Neuronal stem cell (in vitro differentiated cells): ENCODE results near the gene MAML1.

Experiments
- DNase-seq: peaks from one replicate; pipeline ENCODE4 v3.0.0-alpha.2; 2013; ENCODE audit warnings: low spot score
- H2AFZ ChIP-seq: one replicate; pipeline ENCODE4 v1.6.1; 2013; ENCODE audit warnings: mild to moderate bottlenecking, low read length, inconsistent platforms
- H2AK5ac ChIP-seq: 2 replicates; pipeline ENCODE4 v1.6.1; 2013; ENCODE audit warnings: low read depth, mild to moderate bottlenecking, inconsistent platforms, low read length, moderate library complexity, mixed read lengths
- H2BK120ac ChIP-seq: 2 replicates; pipeline ENCODE4 v1.6.1; 2013; ENCODE audit warnings: low read depth, mild to moderate bottlenecking, inconsistent platforms, low read length, moderate library complexity, mixed read lengths
- H2BK12ac ChIP-seq: one replicate; pipeline ENCODE4 v1.6.1; 2013; ENCODE audit warnings: low read length, inconsistent platforms
- H2BK15ac ChIP-seq: 2 replicates; pipeline ENCODE4 v1.6.1; 2013; ENCODE audit warnings: mild to moderate bottlenecking, low read length, inconsistent platforms, mixed read lengths
- H2BK5ac ChIP-seq: one replicate; pipeline ENCODE4 v1.6.1; 2013; ENCODE audit warnings: inconsistent platforms, mild to moderate bottlenecking, low read length, moderate library complexity
- H3K14ac ChIP-seq: one replicate; pipeline ENCODE4 v1.6.1; 2013; ENCODE audit warnings: low read length, inconsistent platforms
- H3K18ac ChIP-seq: 2 replicates; pipeline ENCODE4 v1.6.1; 2013; ENCODE audit warnings: low read length, inconsistent platforms
- H3K23ac ChIP-seq: 2 replicates; pipeline ENCODE4 v1.6.1; 2013; ENCODE audit warnings: low read depth, mild to moderate bottlenecking, mixed read lengths, low read length, inconsistent platforms; ENCODE audit not compliant: poor library complexity
- H3K27ac ChIP-seq: replicated peaks from 3 replicates; pipeline ENCODE4 v1.5.1; 2013; ENCODE audit warnings: low read length, inconsistent platforms
- H3K27me3 ChIP-seq, 3 experiments: 2 replicates each; pipeline ENCODE4 v1.6.1; 2013; ENCODE audit warnings: low read length in 3 of 3, mild to moderate bottlenecking in 2 of 3, inconsistent platforms in 1 of 3, low read depth in 1 of 3, mixed read lengths in 1 of 3, moderate library complexity in 1 of 3; ENCODE audit not compliant: control insufficient read depth in 3 of 3, insufficient read depth in 3 of 3
- H3K36me3 ChIP-seq, 2 donors: replicated peaks in 1 of 2; 2 replicates each; pipeline ENCODE4 v1.6.1; 2013; ENCODE audit warnings: low read length in 2 of 2; ENCODE audit not compliant: control insufficient read depth in 2 of 2, insufficient read depth in 2 of 2
- H3K4ac ChIP-seq: 2 replicates; pipeline ENCODE4 v1.6.1; 2013; ENCODE audit warnings: inconsistent platforms, mild to moderate bottlenecking, low read length, moderate library complexity
- H3K4me1 ChIP-seq, 2 donors: 1 replicate in 1 of 2; 2 replicates in 1 of 2; pipeline ENCODE4 v1.6.1; 2013; ENCODE audit warnings: low read length in 2 of 2, low read depth in 1 of 2; ENCODE audit not compliant: control insufficient read depth in 2 of 2, insufficient read depth in 1 of 2
- H3K4me2 ChIP-seq: one replicate; pipeline ENCODE4 v1.6.1; 2013; ENCODE audit warnings: mild to moderate bottlenecking, low read length, inconsistent platforms; ENCODE audit not compliant: insufficient read depth, poor library complexity, severe bottlenecking
- H3K4me3 ChIP-seq, 2 donors: 2 replicates each; pipeline ENCODE4 v1.5.1; 2013; ENCODE audit warnings: low read length in 2 of 2, mild to moderate bottlenecking in 2 of 2, inconsistent platforms in 1 of 2, moderate library complexity in 1 of 2
- H3K79me1 ChIP-seq: one replicate; pipeline ENCODE4 v1.6.1; 2013; ENCODE audit warnings: low read depth, mild to moderate bottlenecking, inconsistent platforms, low read length, moderate library complexity
- H3K9ac ChIP-seq: one replicate; pipeline ENCODE4 v1.6.1; 2013; ENCODE audit warnings: mild to moderate bottlenecking, low read depth, low read length, inconsistent platforms; ENCODE audit not compliant: poor library complexity
- H3K9me3 ChIP-seq, 2 donors: replicated peaks in 1 of 2; 2 replicates each; pipeline versions ENCODE3 to v1.6.1; 2013; ENCODE audit warnings: low read length in 2 of 2, mild to moderate bottlenecking in 2 of 2, inconsistent platforms in 1 of 2, low read depth in 1 of 2, mixed read lengths in 1 of 2, moderate library complexity in 1 of 2; ENCODE audit not compliant: control insufficient read depth in 2 of 2, insufficient read depth in 1 of 2
- H4K8ac ChIP-seq: one replicate; pipeline ENCODE4 v1.6.1; 2013; ENCODE audit warnings: low read depth, mild to moderate bottlenecking, inconsistent platforms, low read length, moderate library complexity
- H4K91ac ChIP-seq: one replicate; pipeline ENCODE4 v1.6.1; 2013; ENCODE audit warnings: low read length, low read depth, mild to moderate bottlenecking, inconsistent platforms; ENCODE audit not compliant: poor library complexity
- WGBS, 2 donors: extraction: QIAGEN DNeasy Blood & Tissue Kit; methylation state at CpG; one replicate each; pipeline ENCODE4 v1.1.7; 2013; ENCODE audit warnings: missing lambda C conversion rate in 2 of 2, mixed read lengths in 1 of 2; ENCODE audit not compliant: insufficient read length in 2 of 2, insufficient replicate concordance in 1 of 2; ENCODE audit errors: extremely low coverage in 2 of 2; 5-methylcytosine and 5-hydroxymethylcytosine counted together

MAML1 gene

DNA sequence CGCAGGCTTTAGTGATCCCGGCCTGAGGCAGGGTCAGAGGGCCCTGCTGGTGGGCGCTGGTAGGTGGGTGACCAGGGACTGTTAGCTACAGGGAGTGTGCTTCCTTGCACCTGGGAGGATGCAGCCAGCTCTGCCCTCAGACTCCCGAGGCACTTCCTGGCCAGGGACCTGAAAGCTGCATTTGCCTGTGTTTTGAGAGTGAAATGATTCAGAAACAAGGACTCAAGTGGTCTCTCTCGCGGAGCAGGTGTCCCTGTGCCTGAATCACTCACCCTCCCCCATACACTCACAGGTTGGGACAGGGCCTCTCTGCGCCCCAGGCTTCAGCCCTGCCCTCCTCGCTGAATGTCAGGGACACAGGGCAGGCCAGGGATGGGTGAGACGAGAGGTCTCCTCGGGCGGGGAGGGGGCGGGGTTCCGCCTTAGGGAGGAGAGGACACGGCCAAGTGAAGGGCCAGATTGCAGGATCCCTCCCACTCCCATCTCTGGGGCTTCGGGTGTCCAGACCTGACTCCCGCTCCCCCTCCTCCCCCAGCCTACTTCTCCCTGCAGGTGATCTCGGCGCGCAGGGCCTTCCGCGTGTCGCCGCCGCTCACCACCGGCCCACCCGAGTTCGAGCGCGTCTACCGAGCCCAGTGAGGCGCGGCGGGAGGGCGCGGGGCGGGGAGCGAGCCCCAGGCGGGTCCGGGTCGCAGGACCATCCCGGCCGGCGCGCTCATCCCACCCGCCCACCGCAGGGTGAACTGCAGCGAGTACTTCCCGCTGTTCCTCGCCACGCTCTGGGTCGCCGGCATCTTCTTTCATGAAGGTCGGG lies 62.6 kb downstream of the MAML1 start:
- H3K4ac ChIP-seq, result no peak overlapping the region
- H4K8ac ChIP-seq, result no peak overlapping the region
- WGBS, 2 donors, result no CpG with 5 or more reads among the region's 53 CpGs
- peak overlapping the region; percentile 99 for H3K4me2 ChIP-seq
- peak overlapping the region; percentile 94 for H3K9ac ChIP-seq
- peak overlapping the region; percentile 94 for H3K18ac ChIP-seq
- H3K27ac ChIP-seq, result no peak overlapping the region
- peaks cover 22 to 36% of the 10 kb centered on the region in 2 donors for H3K36me3 ChIP-seq
- peaks cover 0 to 5% of the 10 kb centered on the region in 2 donors for H3K9me3 ChIP-seq
- H2BK120ac ChIP-seq, result peak overlapping the region; percentile 18
- peak overlapping the region; percentile 94 for H3K14ac ChIP-seq
- no peak for DNase-seq
- H3K23ac ChIP-seq, result peak overlapping the region; percentile 99
- H4K91ac ChIP-seq, result peak overlapping the region; percentile 69
- peak overlapping the region; percentile 25 to 84 for H3K4me3 ChIP-seq
- H2BK12ac ChIP-seq, result no peak overlapping the region
- peaks cover 3 to 5% of the 10 kb centered on the region in 2 donors for H3K4me1 ChIP-seq
- H3K27me3 ChIP-seq, result peaks cover 0 to 8% (median 0%) of the 10 kb centered on the region in 3 experiments
- peaks cover 5% of the 10 kb centered on the region for H3K79me1 ChIP-seq
- peak overlapping the region; percentile 2 for H2BK5ac ChIP-seq
- H2BK15ac ChIP-seq, result peak overlapping the region; percentile 58
- peak overlapping the region; percentile 63 for H2AK5ac ChIP-seq
- peak overlapping the region; percentile 78 for H2AFZ ChIP-seq

DNA sequence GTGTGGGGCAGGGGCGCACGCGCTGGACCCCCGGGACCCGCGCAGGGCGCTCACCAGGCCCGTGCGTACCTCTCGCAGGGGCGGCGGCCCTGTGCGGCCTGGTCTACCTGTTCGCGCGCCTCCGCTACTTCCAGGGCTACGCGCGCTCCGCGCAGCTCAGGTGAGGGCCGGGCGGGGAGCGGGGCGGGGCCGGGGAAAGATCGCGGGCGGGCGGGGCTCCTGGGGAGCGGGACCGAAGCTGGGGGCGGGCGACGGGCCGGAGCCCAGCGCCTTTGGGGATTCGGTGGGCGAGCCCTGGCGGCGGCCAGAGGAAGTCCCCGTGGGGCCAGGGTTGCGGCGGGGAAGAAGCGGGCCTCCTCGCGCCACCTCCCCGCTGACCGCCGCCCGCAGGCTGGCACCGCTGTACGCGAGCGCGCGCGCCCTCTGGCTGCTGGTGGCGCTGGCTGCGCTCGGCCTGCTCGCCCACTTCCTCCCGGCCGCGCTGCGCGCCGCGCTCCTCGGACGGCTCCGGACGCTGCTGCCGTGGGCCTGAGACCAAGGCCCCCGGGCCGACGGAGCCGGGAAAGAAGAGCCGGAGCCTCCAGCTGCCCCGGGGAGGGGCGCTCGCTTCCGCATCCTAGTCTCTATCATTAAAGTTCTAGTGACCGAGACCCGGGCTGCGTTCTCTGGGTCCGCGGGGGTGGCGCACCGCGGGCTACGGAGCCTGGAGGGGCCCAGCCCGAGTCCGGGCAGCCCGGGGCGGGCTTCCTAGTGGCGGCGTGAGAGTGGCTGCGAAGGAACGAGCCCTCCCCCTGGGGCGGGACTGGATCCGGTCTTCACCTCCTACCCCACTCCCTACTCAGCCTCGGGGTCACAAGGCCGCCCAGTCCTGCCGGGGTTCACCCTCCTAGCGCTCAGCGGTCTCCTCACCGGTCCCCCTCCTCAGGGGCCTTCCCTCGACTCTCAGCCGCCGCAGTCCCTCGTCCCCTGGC lies 63.5 kb downstream of the MAML1 start:
- Histone ChIP-seq H3K18ac (peak overlapping the region; percentile 94), H2BK5ac (peak overlapping the region; percentile 44), H3K4me2 (peak overlapping the region; percentile 99), H3K4ac (no peak overlapping the region), H2AK5ac (peak overlapping the region; percentile 78), H2BK15ac (peak overlapping the region; percentile 58), H3K14ac (peak overlapping the region; percentile 94), H2BK12ac (no peak overlapping the region), H2BK120ac (peak overlapping the region; percentile 18), H3K9me3 (peaks cover 0 to 5% of the 10 kb centered on the region in 2 donors), H3K4me1 (peaks cover 3 to 5% of the 10 kb centered on the region in 2 donors), H3K9ac (peak overlapping the region; percentile 94), H3K27ac (no peak overlapping the region), H4K8ac (no peak overlapping the region), H2AFZ (peak overlapping the region; percentile 78), H3K23ac (peak overlapping the region; percentile 99), H3K79me1 (peaks cover 5% of the 10 kb centered on the region), H4K91ac (peak overlapping the region; percentile 30), H3K36me3 (peaks cover 25 to 45% of the 10 kb centered on the region in 2 donors), H3K27me3 (peaks cover 0 to 8% (median 0%) of the 10 kb centered on the region in 3 experiments), H3K4me3 (peak overlapping the region; percentile 26 to 84)
- WGBS, 2 donors, result no CpG with 5 or more reads among the region's 113 CpGs
- no peak for DNase-seq

DNA sequence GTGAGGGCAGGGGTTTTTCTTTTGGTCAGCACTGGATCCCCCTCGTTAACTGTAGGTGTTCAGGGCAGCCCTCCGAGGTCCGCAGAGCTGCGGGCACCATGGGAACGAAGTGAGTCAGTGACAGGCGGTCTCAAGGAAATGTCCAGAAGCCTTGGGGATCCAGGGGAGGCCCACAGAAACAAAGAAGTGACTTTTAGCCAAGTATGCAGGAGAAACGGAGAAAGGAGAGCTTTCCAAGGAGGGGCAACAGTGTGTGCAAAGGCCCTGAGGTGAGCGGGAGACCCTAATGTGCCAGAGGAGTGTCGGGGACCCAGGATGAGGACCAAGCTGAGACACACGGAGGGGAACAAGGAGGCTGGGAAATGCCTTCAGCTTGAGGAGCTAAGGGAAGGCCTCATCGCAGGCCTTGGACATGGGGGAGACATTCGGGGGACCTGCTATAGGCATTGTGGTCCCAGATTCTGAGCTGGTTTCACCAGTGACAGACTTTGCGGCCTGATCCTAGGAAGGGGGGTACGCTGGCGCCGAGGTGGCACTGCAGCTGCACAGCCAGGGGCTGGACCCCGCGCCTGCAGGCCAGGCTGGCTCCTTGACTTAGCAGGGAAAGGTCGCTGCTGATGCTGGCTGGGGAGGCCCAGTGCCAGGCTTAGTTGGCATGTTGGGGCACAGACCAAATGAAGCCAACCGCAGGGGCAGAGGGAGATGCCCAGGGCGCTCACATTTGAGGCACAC lies 64.4 kb downstream of the MAML1 start:
- Histone ChIP-seq H3K4me3 (peak overlapping the region; percentile 26 to 84), H3K79me1 (peaks cover 8% of the 10 kb centered on the region)

More for the DNA sequence above, 64.4 kb downstream of the MAML1 start:
- no peak overlapping the region for H2BK120ac ChIP-seq
- H3K36me3 ChIP-seq, result peaks cover 26 to 53% of the 10 kb centered on the region in 2 donors
- peaks cover 0 to 8% (median 0%) of the 10 kb centered on the region in 3 experiments for H3K27me3 ChIP-seq
- H3K18ac ChIP-seq, result no peak overlapping the region
- WGBS, 2 donors, result no CpG with 5 or more reads among the region's 21 CpGs
- no peak for DNase-seq
- H2BK12ac ChIP-seq, result no peak overlapping the region
- H4K8ac ChIP-seq, result no peak overlapping the region
- H2AFZ ChIP-seq, result no peak overlapping the region
- H4K91ac ChIP-seq, result no peak overlapping the region
- peak overlapping the region; percentile 44 for H2BK5ac ChIP-seq
- H3K4me1 ChIP-seq, result peaks cover 3 to 5% of the 10 kb centered on the region in 2 donors
- H3K14ac ChIP-seq, result no peak overlapping the region
- peak overlapping the region; percentile 78 for H2AK5ac ChIP-seq
- no peak overlapping the region for H3K27ac ChIP-seq
- peak overlapping the region; percentile 51 for H3K9ac ChIP-seq
- H3K23ac ChIP-seq, result no peak overlapping the region
- no peak overlapping the region for H2BK15ac ChIP-seq
- no peak overlapping the region for H3K4ac ChIP-seq
- peaks cover 0 to 5% of the 10 kb centered on the region in 2 donors for H3K9me3 ChIP-seq
- peak overlapping the region; percentile 99 for H3K4me2 ChIP-seq
